GM18868 (cell line): Measurements from ENCODE around the gene ZNF491.
"Not testable (repeated sequence)": the region's sequence is repeated elsewhere in the genome, so short reads cannot be mapped to it uniquely, and the experiment has no call there.

Source experiments
- ATAC-seq: cut with Tn5 transposase; IDR thresholded peaks from one replicate; pipeline ENCODE4 v1.9.1; 2021; ENCODE audit warnings: mild to moderate bottlenecking, moderate library complexity; ENCODE audit not compliant: unreplicated experiment

Gene ZNF491

DNA sequence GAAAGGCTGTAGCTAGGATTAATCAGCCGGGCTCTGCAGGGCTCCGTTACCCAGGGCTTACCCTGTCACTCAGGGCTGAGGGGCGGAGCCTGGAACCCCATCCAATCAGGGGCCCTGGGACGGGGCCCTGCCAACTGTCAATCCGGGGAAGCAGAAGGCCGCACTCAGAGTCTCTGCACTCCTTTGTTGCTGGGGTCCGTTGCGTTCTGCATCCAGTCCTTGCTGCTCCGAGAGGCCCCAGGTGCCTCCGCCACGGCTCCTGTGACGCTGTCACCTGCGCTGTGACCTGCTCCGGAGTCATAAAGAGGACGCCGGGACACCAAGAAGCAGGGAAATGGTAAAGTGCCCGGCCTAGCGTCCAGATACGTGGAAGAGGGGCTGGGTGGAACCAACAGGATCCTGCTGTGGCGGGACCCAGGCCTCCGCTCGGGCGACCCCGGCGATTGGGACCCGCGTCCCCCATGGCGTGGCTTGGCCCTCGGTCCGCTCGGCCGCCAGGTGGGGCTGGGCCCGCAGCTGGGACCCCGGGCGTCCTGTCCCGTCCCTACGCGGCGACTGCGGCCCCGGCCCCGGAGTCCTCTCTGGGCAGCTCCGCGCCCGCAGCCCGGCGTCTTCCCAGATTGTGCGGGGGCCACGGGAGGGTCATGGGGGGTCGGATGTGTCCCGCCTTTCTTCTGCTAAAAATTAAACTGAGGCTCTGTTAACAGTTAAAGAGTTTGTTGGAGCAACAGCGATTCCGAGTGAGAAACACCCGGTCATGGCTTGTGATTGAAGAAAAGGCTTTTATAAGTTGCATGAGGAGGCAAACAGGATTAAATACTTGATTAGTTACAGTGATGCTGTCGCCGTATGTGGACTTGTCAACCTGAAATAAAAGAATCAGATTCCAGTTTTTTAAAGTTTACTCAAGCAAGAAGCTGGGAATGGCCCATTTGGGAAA, at the start of gene ZNF491:
Gene ZNF491, plus strand, starts transcription at position 133 of the 940 bp plus-strand sequence. CDS start 7,431 bp downstream, outside the sequence.
- peak; percentile 97 for ATAC-seq

DNA sequence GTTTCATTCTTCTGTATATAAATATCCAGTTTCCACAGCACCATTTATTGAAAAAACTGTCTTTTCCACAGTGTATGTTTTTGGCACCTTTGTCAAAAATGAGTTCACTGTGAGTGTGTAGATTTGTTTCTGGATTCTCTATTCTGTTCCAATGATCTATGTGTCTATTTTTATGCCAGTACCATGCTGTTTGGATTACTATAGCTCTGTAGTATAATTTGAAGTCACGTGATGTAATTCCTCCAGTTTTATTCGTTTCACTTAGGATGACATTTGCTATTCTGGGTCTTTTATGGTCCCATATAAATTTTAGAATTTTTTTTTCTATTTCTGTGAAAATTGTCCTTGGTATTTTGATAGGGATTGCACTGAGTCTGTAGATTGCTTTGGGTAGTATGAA, 48.6 kb upstream of the ZNF491 start:
- ATAC-seq = no peak

DNA sequence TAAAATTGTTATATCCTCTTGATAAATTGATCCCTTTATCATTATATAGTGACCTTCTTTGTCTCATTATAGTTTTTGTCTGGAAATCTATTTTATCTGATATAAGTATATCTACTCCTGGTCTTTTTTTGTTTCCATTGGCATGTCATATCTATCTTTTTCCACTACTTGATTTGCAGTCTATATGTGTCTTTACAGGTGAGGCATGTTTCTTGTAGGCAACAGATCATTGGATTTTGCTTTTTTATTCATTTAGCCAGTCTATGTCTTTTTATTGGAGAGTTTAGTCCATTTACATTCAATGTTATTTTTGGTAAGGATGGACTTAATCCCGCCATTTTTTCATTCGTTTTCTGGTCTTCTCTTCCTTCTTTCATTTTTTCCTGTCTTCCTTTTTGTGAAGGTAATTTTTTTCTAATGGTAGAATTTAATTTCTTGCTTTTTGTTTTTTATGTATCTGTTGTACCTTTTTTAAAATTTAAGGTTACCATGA, 46.0 kb upstream of the ZNF491 start:
- no peak for ATAC-seq

DNA sequence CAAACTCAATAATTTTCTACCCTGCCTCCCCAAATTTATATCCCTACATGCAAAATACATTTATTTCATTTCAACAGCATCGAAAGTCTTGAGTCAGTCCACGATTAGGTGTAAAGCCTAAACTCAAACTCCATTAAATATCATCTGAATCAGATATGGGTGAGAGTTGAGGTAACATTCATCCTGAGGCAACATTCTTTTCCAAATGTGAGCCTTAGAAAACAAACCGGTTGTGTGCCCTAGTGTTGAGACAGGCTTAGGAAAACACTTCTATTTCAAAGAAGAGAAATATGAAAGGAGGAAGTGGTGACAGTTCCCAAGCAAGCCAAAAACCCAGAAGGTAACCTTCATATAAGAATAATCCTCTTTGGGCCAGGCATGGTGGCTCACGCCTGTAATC, 43.7 kb upstream of the ZNF491 start:
- ATAC-seq = no peak

DNA sequence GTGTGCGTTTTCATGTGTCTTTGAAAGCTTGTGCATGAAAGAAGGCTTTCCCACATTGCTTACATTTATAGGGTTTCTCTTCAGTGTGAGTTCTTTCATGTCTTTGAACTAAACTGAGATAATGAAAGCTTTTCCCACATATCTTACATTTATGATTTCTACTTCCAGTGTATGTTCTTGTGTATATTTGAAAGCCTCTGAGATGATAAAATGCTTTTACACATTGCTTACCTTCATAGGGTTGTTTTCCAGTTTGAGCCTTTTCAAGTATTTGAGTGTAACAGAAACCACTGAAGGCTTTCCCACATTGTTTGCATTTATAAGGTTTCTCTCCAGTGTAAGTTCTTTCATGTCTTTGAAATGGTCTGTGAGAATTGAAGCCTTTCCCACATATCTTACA, 41.4 kb upstream of the ZNF491 start:
- ATAC-seq = no peak

DNA sequence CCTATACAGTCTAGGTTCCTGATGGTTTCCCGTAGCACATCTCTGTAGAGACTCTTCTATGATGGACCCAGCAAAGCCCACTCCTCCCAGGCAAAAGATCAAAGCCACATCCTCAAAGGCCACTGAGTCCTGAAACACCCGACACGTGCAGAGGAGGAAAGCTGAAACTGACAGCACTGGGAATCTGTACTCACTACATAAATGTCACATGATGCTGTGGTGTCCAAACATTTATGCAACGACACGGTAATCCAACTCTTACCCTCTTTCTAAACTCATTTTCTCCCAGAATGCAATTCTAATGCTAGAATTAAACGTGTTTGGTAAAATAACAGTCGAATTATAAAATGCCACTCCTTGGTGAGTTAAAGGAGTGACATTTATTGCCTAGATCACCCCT, 38.5 kb upstream of the ZNF491 start:
- ATAC-seq = no peak

DNA sequence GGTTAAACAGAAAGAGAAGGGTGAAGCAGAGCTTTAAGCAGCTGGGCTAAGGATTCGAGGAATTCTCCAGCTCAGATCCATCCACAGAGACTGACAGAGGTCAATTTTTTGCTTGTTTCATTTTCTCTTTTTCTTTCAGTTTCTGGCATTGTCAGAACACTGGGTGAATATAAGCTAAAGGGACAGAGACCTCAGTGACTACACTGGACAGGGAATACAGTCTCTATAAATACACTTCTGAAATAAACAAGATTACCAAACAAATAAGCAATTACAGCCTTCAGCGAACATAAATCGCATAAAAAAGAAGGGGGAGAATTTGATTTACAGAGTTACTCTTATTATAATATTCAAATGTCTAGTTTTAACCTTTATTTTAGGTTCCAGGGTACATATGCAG, 35.2 kb upstream of the ZNF491 start:
- no peak for ATAC-seq

DNA sequence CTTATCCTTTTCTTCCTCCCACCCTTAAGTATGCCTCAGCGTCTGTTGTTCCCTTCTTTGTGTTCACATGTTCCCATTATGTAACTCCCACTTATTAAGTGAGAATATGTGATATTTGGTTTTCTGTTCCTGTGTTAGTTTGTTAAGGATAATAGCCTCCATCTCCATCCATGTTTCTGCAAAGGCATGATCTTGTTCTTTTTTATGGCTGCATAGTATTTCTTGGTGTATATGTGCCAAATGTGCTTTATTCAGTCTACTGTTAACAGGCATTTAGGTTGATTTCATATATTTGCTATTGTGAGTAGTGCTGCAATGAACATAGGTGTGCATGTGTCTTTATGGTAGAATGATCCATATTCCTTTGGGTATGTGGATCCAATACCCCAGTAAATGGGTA, 34.7 kb upstream of the ZNF491 start:
- ATAC-seq = no peak

DNA sequence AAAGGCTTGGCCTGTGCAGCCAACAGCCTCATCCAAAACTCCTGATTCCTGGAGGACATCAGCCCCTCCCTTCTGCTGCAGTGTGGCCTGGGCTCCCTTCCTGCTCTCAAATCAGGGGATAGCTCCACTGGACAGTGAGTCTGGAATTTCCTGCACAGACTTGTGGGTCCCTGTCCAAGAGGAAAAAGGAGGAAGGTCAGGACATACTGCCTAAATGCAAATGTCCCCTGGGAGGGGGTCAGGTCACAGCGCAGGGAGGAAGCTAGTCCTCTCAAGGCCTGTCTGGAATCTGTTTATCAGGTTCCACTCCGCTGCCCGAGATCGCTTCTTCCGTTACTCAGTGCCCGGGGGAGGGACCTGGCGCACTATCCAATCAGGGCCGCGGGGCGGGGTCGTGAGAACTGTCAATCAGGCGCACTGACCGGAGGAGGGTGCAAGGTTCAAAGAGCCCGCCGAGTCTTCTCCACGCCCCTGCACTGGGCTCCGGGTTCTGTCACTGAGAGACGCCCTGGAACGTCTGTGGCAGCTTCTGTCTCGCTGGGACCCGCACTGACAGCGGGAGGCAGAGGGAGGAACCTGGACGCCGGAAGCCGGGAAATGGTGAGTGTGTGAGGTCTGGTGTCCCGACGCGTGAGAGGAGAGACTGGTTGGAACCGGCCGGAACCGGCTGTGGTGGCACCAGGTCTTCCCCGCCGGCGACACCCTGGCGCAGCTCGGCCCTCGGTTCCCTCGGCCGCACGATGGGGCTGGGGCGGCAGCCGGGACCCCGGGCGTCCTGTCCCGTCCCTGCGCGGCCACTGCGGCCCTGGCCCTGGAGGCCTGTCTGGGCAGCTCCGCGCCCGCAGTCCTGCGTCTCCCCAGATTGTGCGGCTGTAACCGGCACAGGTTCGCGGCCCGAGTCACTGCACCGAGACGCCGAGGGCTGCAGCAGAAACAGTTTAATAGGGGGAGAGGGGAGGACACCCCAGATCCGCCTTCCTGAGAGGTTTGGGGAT, 31.4 kb upstream of the ZNF491 start, which contains the start of gene ZNF441:
Gene ZNF441, plus strand, starts transcription at position 404 of the 995 bp plus-strand sequence. Its CDS starts 194 bp downstream, at position 598.
- peak; percentile 93 for ATAC-seq

DNA sequence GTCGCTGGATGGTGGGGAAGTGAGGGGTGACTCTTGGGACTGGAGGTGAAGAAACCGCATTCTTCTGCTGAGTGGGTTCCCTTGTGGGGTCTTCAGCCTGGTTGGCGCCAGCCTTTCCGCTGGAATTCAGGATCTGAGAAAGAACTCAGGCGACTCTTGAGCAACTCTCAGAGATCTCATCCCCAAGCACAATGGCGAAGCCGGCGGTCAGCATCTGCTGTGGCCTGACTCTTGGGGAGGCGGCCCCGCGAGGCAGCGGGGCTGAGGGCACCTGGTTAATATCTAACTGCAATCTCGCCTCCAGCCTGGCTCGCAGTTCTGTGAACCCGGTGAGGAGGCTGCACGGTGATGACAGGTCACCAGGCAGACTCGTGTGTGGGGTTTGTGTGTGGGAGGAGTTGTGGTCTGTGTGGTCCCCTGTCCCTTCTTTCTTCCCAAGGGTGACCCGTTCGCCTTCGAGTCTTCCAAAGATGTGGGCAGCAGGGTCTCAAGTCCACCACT, 30.6 kb upstream of the ZNF491 start:
- ATAC-seq = no peak

DNA sequence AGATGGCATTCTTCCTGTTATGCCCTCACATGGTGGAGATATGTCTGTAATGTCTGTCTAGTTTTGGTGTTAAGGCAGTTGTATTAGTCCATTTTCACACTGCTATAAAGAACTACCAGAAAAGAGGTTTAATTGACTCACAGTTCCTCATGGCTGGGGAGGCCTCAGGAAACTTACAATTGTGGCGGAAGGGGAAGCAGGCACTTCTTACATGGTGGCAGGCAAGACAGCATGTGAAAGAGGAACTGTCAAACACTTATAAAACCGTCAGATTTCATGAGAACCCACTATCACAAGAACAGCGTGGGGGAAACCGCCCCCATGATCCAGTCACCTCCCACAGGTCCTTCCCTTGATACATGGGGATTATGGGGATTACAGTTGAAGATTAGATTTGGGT, 28.3 kb upstream of the ZNF491 start:
- ATAC-seq = no peak

DNA sequence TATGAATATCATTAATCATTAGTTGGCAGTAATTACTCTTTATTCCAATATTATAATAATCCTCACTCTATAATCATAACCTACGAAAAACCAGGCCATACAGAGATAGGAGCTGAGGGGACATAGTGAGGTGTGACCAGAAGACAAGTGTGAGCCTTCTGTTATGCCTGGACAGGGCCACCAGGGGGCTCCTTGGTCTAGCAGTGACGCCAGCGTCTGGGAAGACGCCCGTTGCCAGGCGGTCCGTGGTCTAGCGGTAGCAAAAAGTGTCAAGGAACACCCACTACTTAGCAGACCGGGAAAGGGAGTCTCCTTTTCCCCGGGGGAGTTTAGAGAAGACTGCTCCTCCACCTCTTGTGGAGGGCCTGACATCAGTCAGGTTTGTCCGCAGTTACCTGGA, 26.8 kb upstream of the ZNF491 start:
- ATAC-seq = not testable (repeated sequence)

DNA sequence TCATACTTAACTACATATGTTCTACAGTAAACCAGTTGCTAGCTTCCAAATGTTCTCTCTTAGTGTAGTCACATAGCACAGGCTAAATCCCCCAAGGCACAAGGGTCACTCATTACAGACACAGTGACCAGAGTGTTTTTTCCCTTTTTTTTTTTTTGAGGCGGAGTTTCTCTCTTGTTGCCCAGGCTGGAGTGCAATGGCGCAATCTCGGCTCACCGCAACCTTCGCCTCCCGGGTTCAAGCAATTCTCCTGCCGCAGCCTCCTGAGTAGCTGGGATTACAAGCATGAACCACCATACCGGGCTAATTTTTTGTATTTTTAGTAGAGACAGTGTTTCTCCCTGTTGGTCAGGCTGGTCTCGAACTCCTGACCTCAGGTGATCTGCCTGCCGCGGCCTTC, 21.7 kb upstream of the ZNF491 start:
- ATAC-seq = not testable (repeated sequence)

DNA sequence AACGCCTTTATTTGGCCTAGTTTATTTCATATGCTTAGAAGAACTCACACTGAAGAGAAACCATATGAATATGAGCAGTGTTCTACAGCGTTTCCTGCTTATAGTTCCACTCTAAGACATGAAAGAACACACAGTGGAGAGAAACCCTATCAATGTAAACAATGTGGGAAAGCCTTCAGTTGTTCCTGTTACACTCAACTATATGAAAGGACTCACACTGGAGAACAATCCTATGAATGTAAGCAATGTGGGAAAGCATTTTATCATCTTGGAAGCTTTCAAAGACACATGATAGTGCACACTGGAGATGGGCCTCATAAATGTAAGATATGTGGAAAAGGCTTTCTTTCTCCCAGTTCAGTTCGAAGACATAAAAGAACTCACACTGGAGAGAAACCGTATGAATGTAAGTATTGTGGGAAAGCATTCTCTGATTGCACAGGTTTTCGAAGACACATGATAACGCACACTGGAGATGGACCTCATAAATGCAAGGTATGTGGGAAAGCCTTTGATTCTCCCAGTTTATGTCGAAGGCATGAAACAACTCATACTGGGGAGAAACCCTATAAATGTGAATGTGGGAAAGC, 17.8 kb upstream of the ZNF491 start:
- ATAC-seq = no peak

DNA sequence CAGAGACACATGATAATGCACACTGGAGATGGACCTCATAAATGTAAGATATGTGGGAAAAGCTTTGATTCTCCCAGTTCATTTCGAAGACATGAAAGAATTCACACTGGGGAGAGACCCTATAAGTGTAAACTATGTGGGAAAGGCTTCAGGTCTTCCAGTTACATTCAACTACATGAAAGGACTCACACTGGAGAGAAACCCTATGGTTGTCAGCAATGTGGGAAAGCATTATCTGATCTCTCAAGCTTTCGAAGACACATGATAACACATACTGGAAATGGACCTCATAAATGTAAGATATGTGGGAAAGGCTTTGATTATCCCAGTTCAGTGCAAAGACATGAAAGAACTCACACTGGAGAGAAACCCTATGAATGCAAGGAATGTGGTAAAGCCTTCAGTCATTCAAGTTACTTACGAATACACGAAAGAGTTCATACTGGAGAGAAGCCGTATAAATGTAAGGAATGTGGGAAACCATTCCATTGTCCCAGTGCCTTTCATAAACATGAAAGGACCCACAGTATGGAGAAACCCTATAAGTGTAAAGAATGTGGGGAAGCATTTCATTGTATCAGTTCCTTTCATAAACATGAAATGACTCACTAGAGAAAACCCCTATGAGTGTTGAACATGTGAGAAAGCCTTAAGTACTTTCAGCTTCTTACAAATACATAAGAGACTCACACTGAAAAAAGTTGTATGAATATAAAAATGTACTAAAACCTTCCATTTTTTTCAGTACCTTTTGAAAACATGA, 16.8 kb upstream of the ZNF491 start:
- no peak for ATAC-seq

DNA sequence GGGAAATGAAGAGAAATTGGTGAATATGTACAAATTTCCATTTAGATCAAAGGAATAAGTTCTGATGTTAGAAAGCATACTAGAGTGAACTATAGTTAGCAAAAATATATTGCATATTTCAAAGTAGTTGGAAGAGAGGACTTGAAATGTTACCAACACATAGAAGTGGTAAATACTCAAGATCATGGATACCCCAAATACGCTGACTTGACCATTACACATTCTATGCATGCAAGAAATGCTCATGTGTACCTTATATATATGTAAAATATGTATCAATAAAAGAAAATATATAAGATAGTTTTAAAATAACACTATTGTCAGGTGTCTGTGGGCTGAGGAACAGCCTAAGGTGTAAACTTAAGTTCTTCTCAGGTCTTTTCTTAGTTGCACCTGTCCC, 14.6 kb upstream of the ZNF491 start:
- no peak for ATAC-seq

DNA sequence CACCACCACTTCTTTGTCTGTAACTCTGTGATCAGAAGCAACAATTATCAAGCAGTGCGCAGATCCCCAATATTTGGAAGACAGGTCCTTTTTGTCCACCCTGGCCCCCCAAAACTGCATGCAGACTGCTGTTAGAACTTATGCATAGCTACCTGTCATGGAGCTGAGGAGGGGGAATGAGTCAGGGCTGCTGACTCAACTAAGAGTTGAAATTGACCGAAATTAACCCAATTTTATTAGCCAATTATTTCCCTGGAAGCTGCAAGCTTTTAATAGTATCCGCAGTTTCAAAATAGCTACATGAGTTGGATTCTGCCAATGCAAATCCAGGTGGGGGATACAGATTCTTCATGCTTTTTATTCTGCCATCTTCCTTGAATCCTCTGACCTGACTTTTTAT, 14.0 kb upstream of the ZNF491 start:
- no peak for ATAC-seq

DNA sequence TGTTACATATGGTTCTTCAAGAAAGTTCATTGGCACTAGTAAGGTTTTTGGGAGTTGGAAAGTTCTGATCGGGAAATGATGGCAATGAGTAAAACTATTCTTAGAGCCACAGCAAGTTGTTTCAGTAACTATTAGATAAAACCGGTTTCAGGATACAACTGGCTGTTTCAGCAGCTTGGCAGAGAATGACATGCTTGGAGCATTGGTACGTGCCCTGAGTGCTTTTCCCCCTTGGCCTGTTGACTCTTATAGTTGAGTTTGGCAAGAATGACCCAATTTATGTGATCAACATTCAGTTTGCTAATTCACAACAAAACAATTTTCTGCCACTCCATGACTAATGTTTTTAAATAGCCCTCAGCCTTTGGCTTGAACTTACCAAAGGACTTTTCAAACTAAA, 10.8 kb upstream of the ZNF491 start:
- ATAC-seq = no peak

DNA sequence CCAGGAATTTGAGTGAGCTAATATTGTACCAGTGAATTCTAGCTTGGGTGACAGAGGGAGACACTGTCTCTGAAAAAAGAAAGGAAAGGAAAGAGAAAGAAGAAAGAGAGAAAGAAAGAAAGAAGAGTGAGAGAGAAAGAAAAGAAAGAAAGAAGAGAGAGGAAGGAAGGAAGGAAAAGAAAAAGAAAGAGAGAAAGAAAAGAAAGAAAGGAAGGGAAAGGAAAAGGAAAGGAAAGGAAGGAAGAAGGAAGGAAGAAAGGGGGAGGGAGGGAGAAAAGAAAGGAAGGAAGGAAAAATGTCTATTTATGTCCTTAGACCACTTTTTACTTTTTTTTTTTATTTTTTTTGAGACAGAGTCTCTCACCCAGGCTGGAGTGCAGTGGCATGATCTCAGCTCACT, 5.4 kb upstream of the ZNF491 start:
- no peak for ATAC-seq

DNA sequence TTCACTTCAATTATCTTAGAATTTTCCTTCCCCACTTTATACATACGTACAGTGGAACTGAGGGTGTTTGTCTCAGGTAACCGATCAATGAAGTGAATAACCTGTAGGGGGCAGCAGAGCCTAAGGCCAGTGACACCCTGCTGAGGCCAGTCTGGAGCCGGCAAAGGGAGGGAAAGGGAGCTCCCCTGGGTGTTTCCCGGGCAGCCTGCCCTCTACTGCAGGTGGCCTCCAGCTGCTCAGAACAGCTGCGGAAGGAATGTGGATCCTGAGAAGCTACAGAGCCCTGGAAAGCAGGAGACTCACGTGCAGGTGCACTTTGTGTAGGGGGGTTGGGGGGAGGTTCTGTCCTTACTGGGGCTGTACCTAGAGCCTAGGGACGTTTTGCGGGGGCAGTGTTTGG, 832 bp upstream of the ZNF491 start:
- ATAC-seq = peak; percentile 73
